GM23338 (cell line): ENCODE results near the gene OCEL1. TPM values are rescaled to one million over a fixed set of nuclear protein-coding genes. Genes with fewer than 3 reads are reported as not detected.

Source experiments
- ATAC-seq: fragments of 200-7000 bp; cut with Tn5 transposase; 3 replicates; pipeline ENCODE4 v1.9.1; 2020
- DNase-seq: peaks from one replicate; pipeline ENCODE4 v3.0.0-alpha.2; 2015; ENCODE audit warnings: low spot score
- H2AFZ ChIP-seq: fragments of 200-600 bp; sonication (generic); 2 replicates; pipeline ENCODE4 v1.8.0; 2016; ENCODE audit warnings: antibody characterized with exemption, mild to moderate bottlenecking, moderate library complexity
- H3F3A ChIP-seq: fragments of 200-600 bp; sonication (generic); replicated peaks from 2 replicates; pipeline ENCODE4 v1.8.0; 2017; ENCODE audit warnings: antibody characterized with exemption, mixed run types, low read depth
- H3K27ac ChIP-seq: fragments of 200-600 bp; sonication (generic); 2 replicates; pipeline ENCODE4 v1.6.1; 2016; ENCODE audit warnings: low read depth
- H3K27me3 ChIP-seq: fragments of 200-600 bp; sonication (generic); 2 replicates; pipeline ENCODE4 v1.8.0; 2016; ENCODE audit warnings: mild to moderate bottlenecking, mixed run types, moderate library complexity; ENCODE audit not compliant: insufficient read depth
- H3K36me3 ChIP-seq: fragments of 200-600 bp; sonication (generic); 2 replicates; pipeline ENCODE4 v1.8.0; 2016; ENCODE audit warnings: mild to moderate bottlenecking; ENCODE audit not compliant: insufficient read depth
- H3K4me1 ChIP-seq: fragments of 200-600 bp; sonication (generic); 2 replicates; pipeline ENCODE4 v1.8.0; 2016; ENCODE audit warnings: mild to moderate bottlenecking, moderate library complexity; ENCODE audit not compliant: insufficient read depth
- H3K4me2 ChIP-seq: fragments of 200-600 bp; sonication (generic); 2 replicates; pipeline ENCODE4 v1.7.1; 2017; ENCODE audit warnings: mixed run types
- H3K4me3 ChIP-seq: fragments of 200-600 bp; sonication (generic); 2 replicates; pipeline ENCODE4 v1.6.1; 2016; ENCODE audit warnings: mixed run types
- H3K79me2 ChIP-seq: fragments of 200-600 bp; sonication (generic); replicated peaks from 2 replicates; pipeline ENCODE4 v1.8.0; 2017; ENCODE audit warnings: mild to moderate bottlenecking; ENCODE audit not compliant: insufficient read depth
- H3K9me2 ChIP-seq: fragments of 200-600 bp; sonication (generic); 2 replicates; pipeline ENCODE4 v1.8.0; 2017; ENCODE audit not compliant: insufficient read depth
- H4K20me1 ChIP-seq: fragments of 200-600 bp; sonication (generic); replicated peaks from 2 replicates; pipeline ENCODE4 v1.8.0; 2017; ENCODE audit warnings: mild to moderate bottlenecking; ENCODE audit not compliant: insufficient read depth
- H3K27ac Mint-ChIP-seq: 2 replicates; pipeline ENCODE4 v1.8.0; 2020; ENCODE audit warnings: inconsistent platforms, mild to moderate bottlenecking, moderate library complexity, mixed read lengths
- H3K27me3 Mint-ChIP-seq: 3 replicates; pipeline ENCODE4 v1.8.0; 2022; ENCODE audit warnings: low read depth, mild to moderate bottlenecking, moderate library complexity, mixed read lengths, inconsistent platforms; ENCODE audit not compliant: insufficient read depth, poor library complexity
- H3K36me3 Mint-ChIP-seq: 3 replicates; pipeline ENCODE4 v1.8.0; 2021; ENCODE audit warnings: low read depth, mild to moderate bottlenecking, inconsistent platforms, moderate library complexity, mixed read lengths
- H3K4me1 Mint-ChIP-seq: 3 replicates; pipeline ENCODE4 v1.8.0; 2020; ENCODE audit warnings: mild to moderate bottlenecking, inconsistent platforms, mixed read lengths
- H3K4me3 Mint-ChIP-seq: 3 replicates; pipeline ENCODE4 v1.8.0; 2021; ENCODE audit warnings: moderate library complexity, mild to moderate bottlenecking, inconsistent platforms, mixed read lengths
- H3K9me3 Mint-ChIP-seq: 3 replicates; pipeline ENCODE4 v1.8.0; 2020; ENCODE audit warnings: moderate library complexity, mild to moderate bottlenecking, inconsistent platforms, mixed read lengths
- CREB1 ChIP-seq: fragments of 250-450 bp; sonication (Bioruptor Pico); IDR thresholded peaks from 2 replicates; pipeline ENCODE4 v1.5.0; 2020; ENCODE audit warnings: low read depth, mild to moderate bottlenecking, moderate library complexity
- CTCF ChIP-seq, 2 experiments: fragments of 200-600 bp in 1 of 2; sonication (generic) in 1 of 2; conservative IDR thresholded peaks; 2 replicates each; pipeline versions ENCODE4 v1.5.1 to v1.6.1; 2016 to 2017; ENCODE audit warnings: antibody characterized with exemption in 2 of 2, low read depth in 2 of 2, mild to moderate bottlenecking in 2 of 2, moderate library complexity in 1 of 2
- ETS1 ChIP-seq: IDR thresholded peaks from 2 replicates; pipeline ENCODE4 v1.6.1; 2016; ENCODE audit warnings: antibody characterized with exemption
- EZH2 ChIP-seq: fragments of 200-600 bp; sonication (generic); IDR thresholded peaks from one replicate; pipeline ENCODE4 v1.8.0; 2017; ENCODE audit warnings: antibody characterized with exemption, mild to moderate bottlenecking, low read depth; ENCODE audit not compliant: unreplicated experiment
- EZH2phosphoT487 ChIP-seq: fragments of 200-600 bp; sonication (generic); IDR thresholded peaks from one replicate; pipeline ENCODE4 v1.8.1; 2018; ENCODE audit warnings: antibody characterized with exemption; ENCODE audit not compliant: unreplicated experiment
- JUNB ChIP-seq: IDR thresholded peaks from one replicate; pipeline ENCODE4 v1.6.1; 2016; ENCODE audit warnings: antibody characterized with exemption; ENCODE audit not compliant: unreplicated experiment
- NANOG ChIP-seq: IDR thresholded peaks from 2 replicates; pipeline ENCODE4 v1.6.1; 2016; ENCODE audit warnings: antibody characterized with exemption, borderline replicate concordance
- POLR2AphosphoS5 ChIP-seq: IDR thresholded peaks from 2 replicates; pipeline ENCODE4 v1.6.1; 2016; ENCODE audit warnings: antibody characterized with exemption, low read depth
- REST ChIP-seq: IDR thresholded peaks from one replicate; pipeline ENCODE4 v1.6.1; 2018; ENCODE audit warnings: antibody characterized with exemption; ENCODE audit not compliant: unreplicated experiment
- STAT1 ChIP-seq: IDR thresholded peaks from one replicate; pipeline ENCODE4 v1.6.1; 2016; ENCODE audit warnings: antibody characterized with exemption; ENCODE audit not compliant: unreplicated experiment
- ZNF114 ChIP-seq: fragments of 250-450 bp; sonication (Bioruptor Pico); IDR thresholded peaks from 2 replicates; pipeline ENCODE4 v1.5.0; 2020; ENCODE audit warnings: mild to moderate bottlenecking, moderate library complexity
- ZNF331 ChIP-seq: fragments of 250-450 bp; sonication (Bioruptor Pico); IDR thresholded peaks from 2 replicates; pipeline ENCODE4 v1.5.0; 2020; ENCODE audit warnings: low read depth, mild to moderate bottlenecking, moderate library complexity
- ZNF462 ChIP-seq: fragments of 250-450 bp; sonication (Bioruptor Pico); IDR thresholded peaks from 2 replicates; pipeline ENCODE4 v1.5.0; 2020; ENCODE audit warnings: mild to moderate bottlenecking, moderate library complexity
- polyA plus RNA-seq: library from polyadenylated mRNA; unstranded; fragments of >200 nt; fragmentation: Nextera tagmentation; extraction: Ambion mirVana; gene quantifications from 2 replicates; pipeline ENCODE4 v1.2.1, GENCODE V29; 2016
- total RNA-seq: library from RNA; depleted of rRNA; stranded (reverse); fragments of >200 nt; shearing (Covaris generic); gene quantifications from 2 replicates; pipeline ENCODE4 v1.2.3, GENCODE V29; 2014

OCEL1 gene
- total and polyA plus RNA-seq, 2 experiments from 2014 or later = 12.7 to 47.4 TPM

- peak; percentile 99 for DNase-seq
- H3K27ac Mint-ChIP-seq = peak within 1 kb of the TSS; percentile 97
- peak within 1 kb of the TSS; percentile 90 for H3K27ac ChIP-seq
- H3K36me3 Mint-ChIP-seq = peaks cover 32% of the 10 kb centered on the region
- TF ChIP-seq ZNF462 (CRISPR knock-in tag) (no peak), STAT1 (no peak), JUNB (no peak), EZH2 (no peak), CTCF (conservative IDR thresholded peaks at IDR 0.05; ENCODE audit: low read depth in 2 of 2) (no peak), REST (no peak), CREB1 (CRISPR knock-in tag) (peak; percentile 69), NANOG (no peak), ETS1 (peak; percentile 93), ZNF114 (CRISPR knock-in tag) (0 out of 2 replicates have a peak, but pooled peaks have one; percentile 73), ZNF331 (CRISPR knock-in tag) (no peak), EZH2phosphoT487 (no peak), POLR2AphosphoS5 (peak; percentile 78)
- H3K4me1 ChIP-seq = 0 out of 2 replicates have a peak, but pooled peaks cover 5% of the 10 kb centered on the region
- H3K9me2 ChIP-seq = no peaks in the 10 kb centered on the region
- peaks cover 6% of the 10 kb centered on the region; the same call in 2 of the 3 replicates for H3K9me3 Mint-ChIP-seq
- H3K27me3 Mint-ChIP-seq = peaks cover 22% of the 10 kb centered on the region
- peaks cover 12% of the 10 kb centered on the region; the same call in 1 of the 2 replicates for H3K79me2 ChIP-seq
- no peak within 1 kb of the TSS; the same call in 1 of the 2 replicates for H2AFZ ChIP-seq
- peak within 1 kb of the TSS; percentile 88 for H3K4me2 ChIP-seq
- H3K4me3 Mint-ChIP-seq = peak within 1 kb of the TSS; percentile 96
- peak; percentile 94 for ATAC-seq
- H3K27me3 ChIP-seq = no peaks in the 10 kb centered on the region
- H4K20me1 ChIP-seq = no peaks in the 10 kb centered on the region
- H3K4me3 ChIP-seq = peak within 1 kb of the TSS; percentile 79
- H3K36me3 ChIP-seq = peaks cover 4% of the 10 kb centered on the region
- H3K4me1 Mint-ChIP-seq = peaks cover 20% of the 10 kb centered on the region
- H3F3A ChIP-seq = peaks cover 4% of the 10 kb centered on the region; the same call in 1 of the 2 replicates
Observed at GRCh38 chr19:17266975-17267788, 41.2 kb downstream of the OCEL1 start, which contains the start of gene BABAM1. Gene BABAM1 (plus strand): TSS chr19:17267443. CDS start chr19:17268807, 1,364 bp downstream.
